ENCODE results near the gene OSBP2.

Gene OSBP2

DNA sequence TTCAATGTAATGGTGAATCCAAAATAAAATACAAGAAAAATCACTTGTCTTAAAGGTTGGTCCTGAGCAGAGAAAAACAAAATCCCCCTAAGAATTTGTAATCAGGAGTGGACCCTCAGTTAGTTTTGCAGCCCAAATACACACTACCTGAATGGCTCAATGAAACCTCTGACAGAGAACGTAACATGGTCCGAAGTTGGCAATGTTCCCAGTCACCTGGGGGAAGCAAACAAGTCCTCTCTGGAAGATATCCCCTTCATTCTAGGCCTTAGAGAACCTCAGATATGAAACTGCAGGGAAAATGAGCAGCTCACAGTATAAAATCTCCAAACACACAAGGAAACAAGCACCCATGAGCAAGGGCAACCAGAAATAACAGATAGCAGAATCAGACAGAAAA is 215.7 kb downstream of the OSBP2 start:
- DNase-seq: no peak

DNA sequence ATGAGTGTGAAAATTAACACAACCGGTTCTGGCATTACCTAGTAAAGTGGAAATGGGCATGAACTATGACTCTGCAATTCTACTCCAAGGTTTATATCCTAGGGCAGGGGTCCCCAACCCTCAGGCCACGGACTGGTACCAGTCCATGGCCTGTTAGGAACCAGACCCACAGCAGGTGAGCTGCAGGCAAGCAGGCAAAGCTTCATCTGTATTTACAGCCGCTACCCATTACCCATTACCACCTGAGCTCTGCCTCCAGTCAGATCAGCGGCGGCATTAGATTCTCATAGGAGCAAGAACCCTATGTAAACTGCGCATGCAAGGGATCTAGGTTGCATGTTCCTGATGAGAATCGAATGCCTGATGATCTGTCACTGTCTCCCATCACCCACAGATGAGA is 224.1 kb downstream of the OSBP2 start:
- DNase-seq: no peak

DNA sequence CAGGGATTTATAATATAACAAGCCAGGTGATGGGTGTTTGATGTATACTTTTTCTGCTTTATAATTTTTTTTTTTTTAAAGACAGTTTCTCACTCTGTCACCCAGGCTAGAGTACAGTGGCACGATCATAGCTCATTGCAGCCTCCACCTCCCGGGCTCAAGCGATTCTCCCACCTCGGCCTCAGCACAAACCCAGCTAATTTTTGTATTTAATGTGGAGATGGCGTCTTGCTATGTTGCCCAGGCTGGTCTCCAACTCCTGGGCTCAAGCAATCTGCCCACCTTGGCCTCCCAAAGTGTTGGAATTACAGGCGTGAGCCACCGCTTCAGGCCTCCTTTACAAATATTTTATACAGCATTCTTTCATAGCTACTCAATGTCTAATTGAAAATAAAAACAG is 225.3 kb downstream of the OSBP2 start:
- no peak for DNase-seq

DNA sequence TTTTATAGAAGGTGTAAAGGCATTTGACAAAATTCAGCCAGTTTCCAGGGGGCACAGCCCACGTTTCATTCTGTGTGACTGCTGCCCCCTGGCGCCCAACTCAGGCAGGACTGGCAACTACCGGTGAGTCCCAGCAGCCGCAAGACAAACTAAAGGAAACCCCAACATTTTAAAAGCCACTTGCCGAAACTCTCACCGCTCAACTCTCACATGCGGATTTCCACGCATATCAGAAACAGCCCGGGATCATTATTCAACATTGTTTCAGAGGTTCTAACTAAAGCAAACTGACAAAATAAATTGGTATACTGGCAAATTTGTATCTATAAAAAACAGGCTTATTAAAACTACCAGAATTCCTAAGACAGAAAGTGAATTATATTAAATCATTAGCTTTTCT is 225.7 kb downstream of the OSBP2 start:
- peak; percentile 49 to 84 (median 78) for DNase-seq

DNA sequence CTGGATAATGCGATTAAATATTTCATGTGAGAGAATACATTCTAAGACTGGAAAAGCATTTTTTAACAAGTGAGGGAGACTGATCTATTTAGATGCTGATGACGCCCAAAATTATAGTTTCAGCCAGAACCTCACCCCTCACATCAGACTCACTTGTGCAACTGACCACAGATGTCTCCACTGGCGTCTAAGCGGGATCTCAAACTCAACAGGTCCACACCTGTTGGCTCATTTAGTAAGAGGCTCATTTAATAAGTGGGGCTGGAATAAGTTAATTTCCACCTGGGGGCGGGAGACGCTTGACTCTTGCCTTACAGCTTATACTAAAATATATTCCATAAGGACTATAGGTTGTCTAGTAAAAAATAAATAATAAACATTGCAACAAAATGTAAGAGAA is 226.4 kb downstream of the OSBP2 start:
- DNase-seq: no peak

DNA sequence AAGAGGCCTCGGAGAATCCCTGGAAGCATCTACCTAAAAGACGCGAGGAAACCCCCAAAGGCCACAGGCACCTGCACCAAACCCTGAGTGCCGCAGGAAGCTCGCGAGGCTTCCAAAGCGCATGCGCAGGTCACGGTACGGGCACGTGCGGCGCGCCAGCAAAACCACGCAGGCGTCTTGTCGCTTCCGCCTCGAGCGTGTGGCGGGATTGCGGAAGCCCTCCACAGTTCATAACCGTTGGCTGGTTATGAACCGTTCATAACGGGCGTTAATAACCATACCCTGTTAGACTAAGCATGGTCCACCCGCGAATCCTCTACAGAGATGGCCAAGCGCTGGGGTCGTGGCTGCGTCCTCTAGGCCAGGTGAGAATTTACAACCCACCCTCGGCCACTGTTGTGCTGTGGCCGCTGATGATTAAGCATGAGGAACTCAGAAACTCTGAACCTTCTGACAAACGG is 227.5 kb downstream of the OSBP2 start:
- DNase-seq: peak; percentile 38 to 80 (median 78)

DNA sequence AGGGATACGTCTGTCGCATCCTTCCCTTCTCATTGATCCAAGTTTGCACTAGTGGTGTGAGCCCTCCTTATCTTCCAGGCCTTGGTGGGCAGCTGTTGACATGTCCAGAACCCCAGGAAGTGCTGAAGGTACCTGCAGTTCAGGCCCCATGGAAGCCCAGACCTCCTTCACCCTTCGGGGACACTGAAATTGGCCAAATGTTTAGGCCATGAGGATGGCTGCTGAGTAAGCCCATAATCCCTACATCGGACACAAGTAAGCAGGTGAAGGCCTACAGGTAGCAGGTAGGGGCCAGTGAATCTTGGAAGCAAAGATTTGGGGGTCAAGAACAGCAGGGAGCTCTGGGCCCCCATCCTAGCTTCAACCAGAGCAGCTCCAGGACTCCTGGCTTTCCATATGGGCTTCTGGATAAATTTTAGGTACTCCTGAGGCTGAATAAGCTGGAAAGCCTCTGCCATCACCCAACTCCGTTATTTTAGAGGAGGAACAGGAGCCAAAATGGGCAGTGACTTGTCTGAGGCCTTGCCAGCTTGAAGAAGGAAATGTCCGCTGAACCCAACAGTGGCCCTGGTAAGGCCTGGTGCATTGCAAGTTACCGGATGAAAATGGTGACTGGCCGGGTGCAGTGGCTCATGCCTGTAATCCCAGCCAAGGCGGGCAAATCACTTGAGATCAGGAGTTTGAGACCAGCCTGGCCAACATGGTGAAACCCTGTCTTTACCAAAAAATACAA is 228.7 kb downstream of the OSBP2 start:
- no peak for DNase-seq

DNA sequence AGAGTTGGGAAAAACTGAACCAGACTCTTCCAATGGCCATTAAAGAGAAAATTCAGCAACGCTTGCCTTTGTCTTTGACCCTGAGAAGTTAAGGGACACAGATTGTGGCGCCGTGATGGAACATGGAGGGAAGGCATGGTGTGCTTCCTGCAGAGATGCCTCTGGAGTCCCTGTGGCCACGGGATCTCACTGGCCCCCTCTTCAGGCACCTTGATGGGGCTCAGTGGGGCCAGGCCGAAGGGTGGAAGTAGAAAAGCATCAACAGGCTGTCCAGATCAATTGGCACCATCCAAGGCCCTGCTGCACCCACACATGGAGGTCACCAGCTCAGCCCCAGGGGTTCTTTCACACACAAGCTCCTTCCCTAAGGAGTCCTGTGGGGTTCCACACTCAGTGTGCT is 231.0 kb downstream of the OSBP2 start:
- DNase-seq: no peak

DNA sequence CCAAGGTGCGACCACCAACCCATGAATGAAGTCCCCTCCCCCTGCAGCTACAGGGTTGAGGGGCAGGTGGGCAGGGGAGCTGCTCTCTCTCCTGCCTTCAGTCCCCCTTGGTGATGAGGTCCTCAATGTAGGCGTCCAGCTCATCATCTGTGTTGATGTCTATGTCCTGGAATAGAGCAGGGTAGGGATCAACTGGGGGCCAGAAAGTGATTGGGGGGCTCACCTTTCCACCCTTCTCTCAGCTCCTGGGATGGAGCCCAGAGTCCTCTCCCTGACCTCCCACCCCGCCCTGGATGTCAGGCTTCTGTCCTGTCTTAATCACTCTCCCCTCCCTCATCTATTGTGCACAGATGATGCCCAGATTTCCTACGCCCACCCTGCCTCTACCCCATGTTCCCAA is 232.0 kb downstream of the OSBP2 start:
- DNase-seq: no peak

DNA sequence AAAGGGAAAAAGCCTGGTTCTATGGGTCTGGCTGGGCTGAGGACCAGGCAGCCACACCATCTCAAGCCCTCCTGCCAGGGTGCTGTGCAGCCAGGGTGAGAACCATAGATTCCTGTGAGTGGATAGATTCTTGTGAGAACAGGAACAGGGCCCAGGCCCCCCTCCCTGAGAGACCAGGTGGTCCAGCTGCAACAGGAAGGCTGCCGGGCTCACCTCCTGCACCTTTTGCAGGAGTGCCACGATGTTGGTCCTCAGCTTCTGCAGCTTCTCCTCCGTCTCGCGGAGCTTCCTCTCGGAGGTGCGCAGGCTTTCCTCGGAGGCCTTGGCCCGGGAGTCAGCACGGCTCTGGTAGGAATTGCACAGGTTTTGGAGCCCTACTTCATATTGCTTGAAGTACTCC is 233.1 kb downstream of the OSBP2 start:
- no peak for DNase-seq

DNA sequence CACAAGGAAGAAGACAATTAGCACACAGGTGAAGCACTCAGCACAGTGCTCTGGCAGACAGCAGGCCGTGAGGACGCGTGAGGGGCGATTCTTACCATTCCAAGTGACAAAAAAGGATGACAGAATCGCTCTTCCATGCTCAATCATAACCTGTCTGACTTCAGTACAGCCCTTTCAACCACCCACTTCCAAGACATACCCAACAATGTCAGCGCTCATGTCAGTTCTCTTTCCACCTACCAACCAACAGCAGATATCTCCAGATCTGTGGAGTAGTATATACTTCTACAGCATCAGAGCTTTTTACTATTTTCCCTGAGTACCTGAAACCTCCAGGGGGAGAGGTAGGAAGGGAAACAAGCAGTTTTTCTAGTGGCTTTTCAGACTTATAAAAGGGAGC is 233.7 kb downstream of the OSBP2 start:
- no peak for DNase-seq

DNA sequence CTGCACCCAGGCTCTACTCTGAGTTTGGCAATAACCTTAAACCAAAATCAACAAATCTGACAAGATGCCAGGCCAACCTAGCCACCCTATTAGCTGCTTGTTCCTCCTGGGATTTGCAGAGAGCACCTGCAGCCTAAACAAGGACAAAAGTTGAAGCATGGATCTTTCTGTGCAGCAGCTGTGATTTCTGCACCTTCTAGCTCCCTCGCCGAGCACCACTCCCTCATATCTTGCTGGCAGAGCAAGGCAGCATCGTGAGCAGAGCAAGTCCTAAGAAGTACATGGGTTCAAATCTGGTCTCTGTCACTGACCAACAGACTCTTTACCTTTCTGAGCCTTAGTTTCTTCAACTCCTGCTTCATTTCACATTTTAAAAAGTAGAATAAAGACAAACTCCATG is 235.6 kb downstream of the OSBP2 start:
- no peak for DNase-seq

DNA sequence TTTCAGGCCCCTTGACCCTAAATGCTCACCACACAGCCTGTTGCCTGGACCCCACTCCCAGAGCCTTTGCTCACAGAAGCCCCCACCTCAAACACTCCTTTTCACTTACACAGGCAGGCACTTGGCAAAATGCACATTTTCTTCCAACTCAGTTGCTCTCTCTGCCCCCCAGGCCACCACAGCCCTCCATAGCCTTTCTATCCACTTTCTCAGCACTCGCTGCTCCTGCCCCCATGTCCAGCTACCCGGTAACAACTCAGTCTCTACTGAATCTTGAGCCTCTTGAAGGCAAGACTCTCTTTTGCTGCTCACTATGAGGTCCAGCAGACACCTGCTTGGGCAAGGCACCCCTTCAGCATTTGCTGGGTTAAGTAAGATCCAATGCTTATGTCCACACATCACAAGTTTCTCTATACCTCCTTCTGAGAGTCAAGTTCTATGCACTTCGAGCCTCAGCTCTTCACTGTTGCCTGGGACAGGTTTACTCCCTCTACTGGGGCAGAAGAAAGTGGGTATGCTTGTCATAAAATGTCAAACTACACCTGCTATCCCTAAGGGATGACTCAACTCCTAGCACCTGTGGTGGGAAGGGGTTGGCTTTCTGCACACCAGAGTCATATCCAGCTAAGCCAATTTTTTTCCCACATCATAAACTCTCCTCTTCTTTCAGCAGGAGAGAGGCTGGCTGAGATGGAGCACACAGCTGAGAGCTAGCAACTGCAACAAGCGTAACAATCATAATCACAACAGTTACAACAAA is 237.0 kb downstream of the OSBP2 start:
- no peak for DNase-seq

DNA sequence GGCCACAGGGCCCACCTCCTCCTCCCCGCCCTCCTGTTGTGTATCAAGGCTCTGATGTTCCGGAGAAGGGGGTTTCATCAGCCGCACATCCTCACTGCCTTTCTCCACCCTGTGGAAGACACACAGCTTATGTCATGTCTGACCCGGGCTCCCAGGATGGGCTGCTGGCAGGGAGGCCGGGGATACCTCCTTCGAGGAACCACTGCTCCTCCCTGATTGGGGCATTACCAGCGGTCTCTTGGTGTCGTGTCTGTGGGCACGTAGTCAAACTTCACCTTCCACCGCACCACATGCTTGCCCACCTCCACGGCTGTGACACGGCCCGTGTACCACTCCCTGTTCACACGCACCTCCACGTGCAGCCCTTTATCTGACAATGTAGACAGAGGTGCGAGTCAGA is 238.0 kb downstream of the OSBP2 start:
- DNase-seq: no peak

DNA sequence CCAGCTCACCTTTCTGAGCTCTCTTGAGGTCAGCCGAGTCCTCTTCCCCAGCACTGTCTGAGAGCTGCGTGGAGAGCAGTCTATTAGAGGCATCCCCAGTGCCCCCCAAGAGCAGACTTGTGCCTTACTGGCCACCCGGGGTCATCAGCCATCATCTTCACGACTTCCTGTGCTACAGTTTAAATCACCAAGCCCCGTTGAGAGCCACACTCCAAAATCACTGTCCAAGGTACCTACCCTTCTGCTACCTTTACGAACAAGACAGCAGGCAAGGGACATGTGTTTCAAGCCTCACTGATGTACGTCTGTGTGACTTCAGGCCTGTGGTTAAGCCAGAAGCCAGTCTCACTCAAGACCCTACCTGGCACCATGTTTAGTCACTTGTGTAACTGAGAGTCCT is 238.8 kb downstream of the OSBP2 start:
- no peak for DNase-seq

DNA sequence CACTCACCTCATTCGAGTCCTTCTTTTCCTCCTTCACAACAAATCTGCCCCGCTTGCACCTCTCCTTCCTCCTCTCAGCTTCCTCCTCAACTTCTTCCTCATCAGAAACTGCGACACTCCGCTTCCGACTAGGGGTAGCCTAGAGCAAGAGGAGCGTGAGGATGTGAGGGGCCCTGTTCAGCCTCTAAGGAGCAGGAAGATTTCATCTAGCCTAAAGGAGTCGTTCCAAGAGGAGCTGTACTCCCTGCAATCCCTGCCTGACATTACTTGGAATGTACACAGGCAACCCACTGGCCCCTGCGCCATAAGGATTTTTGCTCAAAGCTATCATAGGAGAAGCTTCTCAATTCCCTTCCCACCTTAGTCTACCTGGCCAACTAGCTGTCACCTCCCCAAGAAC is 239.4 kb downstream of the OSBP2 start:
- no peak for DNase-seq

DNA sequence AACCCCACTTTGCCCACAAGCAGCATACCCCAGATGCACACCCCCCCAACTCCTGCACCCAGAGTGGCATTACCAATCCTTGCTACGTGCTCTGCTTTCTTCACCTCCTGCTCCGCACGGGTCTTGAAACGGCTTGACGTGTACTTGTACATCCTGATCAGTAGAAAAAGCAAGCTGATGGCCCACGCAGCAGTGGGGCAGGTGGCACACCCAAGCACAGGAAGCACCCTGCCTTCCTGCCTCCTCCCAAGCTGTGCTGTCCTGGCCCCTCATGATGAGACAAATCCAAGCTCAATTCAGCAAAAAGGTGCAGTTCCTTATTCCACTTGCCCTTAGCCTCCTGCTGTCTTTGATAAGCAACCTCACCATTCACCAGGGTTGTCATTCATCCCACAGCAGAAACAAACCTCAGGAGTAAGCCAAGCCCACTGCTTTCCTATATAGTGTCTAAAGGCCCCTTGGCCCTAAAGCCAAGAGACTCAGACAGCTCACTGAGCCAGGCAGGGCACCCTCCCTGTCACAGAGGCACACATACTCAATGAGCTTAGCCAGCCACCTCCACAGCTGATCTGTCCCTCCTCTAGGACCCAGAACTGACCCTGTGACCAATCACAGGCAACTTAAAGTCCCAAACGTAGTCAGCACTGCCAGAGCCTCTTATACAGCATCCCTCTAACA is 246.2 kb downstream of the OSBP2 start:
- peak; percentile 14 to 73 (median 44) for DNase-seq

DNA sequence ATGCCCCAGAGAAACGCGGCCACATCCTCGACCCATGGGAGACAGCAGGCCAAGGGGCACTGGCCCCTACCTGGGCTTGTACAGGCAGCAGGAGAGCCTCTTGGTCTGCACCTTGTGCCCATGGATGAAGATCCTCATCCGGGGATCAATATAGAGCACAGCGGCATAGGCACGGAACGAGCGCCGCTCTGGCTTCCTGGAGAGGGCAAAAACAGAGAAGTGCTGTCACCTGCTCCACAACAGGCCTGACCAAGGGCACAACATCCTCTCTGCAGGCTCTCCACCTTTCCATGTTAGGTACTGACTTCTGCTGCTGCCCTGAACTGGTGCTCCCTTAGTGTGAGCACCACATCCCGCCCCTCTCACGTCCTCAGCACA is 246.7 kb downstream of the OSBP2 start:
- peak in 2 of 6 experiments; percentile 8 to 36 for DNase-seq

DNA sequence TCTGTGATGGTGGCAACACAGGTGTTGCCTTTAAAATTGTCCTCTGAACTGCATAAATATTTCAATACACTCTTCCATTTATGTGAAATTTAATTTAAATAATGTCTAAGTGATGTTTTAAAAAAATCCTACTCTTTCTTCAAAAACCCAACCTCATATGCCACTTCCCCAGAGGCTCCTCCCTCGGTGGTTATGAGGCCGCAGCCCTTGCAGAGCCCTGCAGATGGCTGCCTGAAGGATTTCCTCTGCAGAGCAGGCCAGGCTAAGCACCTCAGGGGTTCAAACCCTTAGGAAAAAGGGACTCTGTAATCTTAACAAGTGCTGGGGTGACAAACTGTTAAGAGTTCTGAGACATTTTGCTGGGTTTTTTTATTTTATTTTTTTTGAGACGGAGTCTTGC is 248.7 kb downstream of the OSBP2 start:
- DNase-seq: peak; percentile 39 to 79 (median 63)

DNA sequence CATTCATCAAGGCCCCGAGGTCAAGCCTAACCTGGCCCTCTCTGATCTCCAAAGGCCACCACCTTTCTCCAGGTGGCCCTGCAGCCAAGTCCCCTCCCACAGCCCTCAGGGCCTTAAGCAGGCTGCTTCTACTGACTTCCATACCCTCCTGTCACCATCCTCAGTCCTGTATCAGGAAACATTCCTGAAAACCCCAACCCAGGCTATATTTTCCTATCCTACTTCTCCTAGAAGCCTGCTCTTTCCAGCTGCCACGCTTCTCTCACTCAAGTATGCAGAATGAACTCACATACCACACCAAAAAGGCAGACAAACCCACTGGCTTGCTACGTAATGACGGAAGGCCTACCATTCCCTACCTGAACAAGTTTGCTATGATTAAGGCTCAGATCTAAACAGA is 250.3 kb downstream of the OSBP2 start:
- DNase-seq: no peak

DNA sequence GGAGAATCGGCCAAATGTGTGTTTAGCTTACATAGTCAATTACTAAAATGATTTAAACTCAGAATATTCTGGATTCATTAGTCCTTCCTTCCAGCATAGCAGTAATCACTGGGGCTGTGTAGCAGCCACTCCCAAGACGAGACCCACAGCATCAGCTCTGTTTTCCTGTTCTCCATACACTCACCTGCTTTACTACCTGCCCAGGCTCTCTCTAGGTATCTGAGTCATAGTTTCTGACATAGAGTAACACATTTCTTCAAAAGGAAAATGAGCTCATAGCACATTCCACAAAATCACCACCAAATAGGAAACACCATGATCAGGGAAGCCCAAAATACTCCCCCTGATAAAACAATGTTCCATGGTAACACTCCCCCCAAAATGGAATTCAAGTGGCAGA is 251.0 kb downstream of the OSBP2 start:
- DNase-seq: no peak

DNA sequence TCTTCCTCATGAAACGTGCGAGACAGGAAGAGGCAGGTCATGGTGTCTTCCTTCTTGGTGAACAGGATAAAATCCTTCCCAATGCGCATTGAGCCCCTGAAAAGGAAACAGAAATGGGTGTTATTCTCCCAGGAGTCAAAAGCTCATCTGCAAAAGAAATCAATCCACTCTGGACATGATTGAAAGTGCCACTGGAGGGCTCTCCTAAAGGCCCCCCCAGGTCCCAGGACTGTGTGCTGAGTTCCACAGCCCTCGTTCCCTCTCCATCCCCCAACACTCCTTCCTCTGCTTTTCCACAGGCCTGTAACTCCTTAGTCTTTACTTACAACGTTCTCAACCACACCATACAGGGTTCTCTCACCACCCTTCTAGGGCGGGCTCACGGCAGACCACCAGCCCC is 251.7 kb downstream of the OSBP2 start:
- no peak for DNase-seq

DNA sequence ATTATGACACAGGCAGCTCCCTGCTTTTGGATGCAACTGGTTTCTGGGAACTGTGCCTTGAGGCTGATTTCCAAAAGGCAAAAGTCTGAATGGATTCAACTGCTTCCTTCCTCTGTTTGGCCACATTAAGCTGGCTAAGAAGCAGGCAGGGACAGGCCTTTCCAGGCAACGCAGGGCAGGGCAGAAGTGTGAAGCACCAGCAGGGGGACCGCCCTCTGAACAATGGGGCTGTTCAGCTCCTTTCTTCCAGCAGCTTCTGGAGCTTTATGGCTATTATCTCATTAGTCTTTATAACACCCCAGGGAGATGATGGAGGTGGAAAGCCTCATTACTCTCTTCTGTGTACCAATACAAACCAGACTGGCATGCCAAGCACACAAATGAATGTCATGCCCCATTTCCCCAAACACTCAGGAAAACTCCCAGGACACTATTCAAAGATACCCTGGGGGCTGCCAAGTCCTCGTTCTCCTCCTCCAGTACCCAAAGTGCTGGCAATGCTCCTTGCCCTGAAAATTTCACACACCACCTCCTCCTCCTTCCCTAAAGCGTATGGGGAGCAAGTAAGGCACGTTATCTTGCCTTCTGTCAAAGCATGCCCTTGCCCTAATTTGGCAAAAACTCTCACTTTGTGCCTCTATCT is 252.6 kb downstream of the OSBP2 start:
- no peak for DNase-seq

Measured in stimulated activated naive CD4-positive, alpha-beta T cell (primary cell).